HepG2 (cell line): Measurements from ENCODE around the gene DUS3L. TPM values are rescaled to one million over a fixed set of nuclear protein-coding genes. Genes with fewer than 3 reads are reported as not detected.

ENCODE experiments used
- EP300 ChIP-seq, 3 experiments: sonication (generic) in 1 of 3; formaldehyde crosslinking in 1 of 3; IDR thresholded peaks; 2 replicates each; pipeline versions ENCODE4 v1.5.1 to v1.6.1; 2011 to 2020; ENCODE audit warnings: low read depth in 2 of 3, low read length in 2 of 3, borderline replicate concordance in 1 of 3, improper control_type of control experiment in 1 of 3, mild to moderate bottlenecking in 1 of 3, missing genetic modification reagents in 1 of 3, moderate library complexity in 1 of 3
- FOXP4 ChIP-seq: sonication (generic); formaldehyde crosslinking; IDR thresholded peaks from 2 replicates; pipeline ENCODE4 v1.4.0; 2020; ENCODE audit warnings: missing genetic modification reagents
- HNRNPL ChIP-seq: fragments of 200-400 bp; formaldehyde crosslinking; IDR thresholded peaks from 2 replicates; pipeline ENCODE4 v1.6.1; 2017; ENCODE audit warnings: mild to moderate bottlenecking, low read depth, low read length
- KDM2A ChIP-seq: sonication (generic); formaldehyde crosslinking; IDR thresholded peaks from 2 replicates; pipeline ENCODE4 v1.4.0; 2020; ENCODE audit warnings: low read depth, missing genetic modification reagents, borderline replicate concordance
- KDM5A ChIP-seq: fragments of 200-600 bp; sonication (generic); IDR thresholded peaks from 2 replicates; pipeline ENCODE4 v1.7.0; 2018; ENCODE audit warnings: antibody characterized with exemption, mild to moderate bottlenecking, low read length, borderline replicate concordance
- KLF6 ChIP-seq: IDR thresholded peaks from 2 replicates; pipeline ENCODE4 v1.8.0; 2016; ENCODE audit warnings: missing biosample characterization, missing genetic modification reagents
- MBD4 ChIP-seq: IDR thresholded peaks from 2 replicates; pipeline ENCODE4 v1.6.1; 2012; ENCODE audit warnings: low read length, inconsistent platforms, borderline replicate concordance
- NFE2L2 ChIP-seq: fragments of 150-350 bp; IDR thresholded peaks from 2 replicates; pipeline ENCODE4 v1.6.1; 2014; ENCODE audit warnings: low read length
- RCOR2 ChIP-seq: IDR thresholded peaks from 2 replicates; pipeline ENCODE4 v1.6.1; 2016; ENCODE audit warnings: missing biosample characterization, missing genetic modification reagents
- REPIN1 ChIP-seq: sonication (generic); formaldehyde crosslinking; IDR thresholded peaks from 2 replicates; pipeline ENCODE4 v1.8.0; 2022; ENCODE audit warnings: missing genetic modification reagents, low read depth, mild to moderate bottlenecking, borderline replicate concordance
- RXRB ChIP-seq: IDR thresholded peaks from 2 replicates; pipeline ENCODE4 v1.6.1; 2016; ENCODE audit warnings: borderline replicate concordance, missing genetic modification reagents, missing compliant biosample characterization
- SALL1 ChIP-seq: sonication (generic); formaldehyde crosslinking; IDR thresholded peaks from 2 replicates; pipeline ENCODE4 v1.8.0; 2022; ENCODE audit warnings: mild to moderate bottlenecking, missing genetic modification reagents
- SIX4 ChIP-seq: sonication (generic); formaldehyde crosslinking; IDR thresholded peaks from 2 replicates; pipeline ENCODE4 v1.4.0; 2020; ENCODE audit warnings: missing genetic modification reagents
- SOX6 ChIP-seq, 2 experiments: fragments of 450-650 bp in 1 of 2; sonication (generic) in 1 of 2; formaldehyde crosslinking in 1 of 2; IDR thresholded peaks; 2 replicates each; pipeline versions ENCODE4 v1.4.0 to v1.6.1; 2017 to 2020; ENCODE audit warnings: antibody characterized with exemption in 1 of 2, mild to moderate bottlenecking in 1 of 2, missing genetic modification reagents in 1 of 2
- THRA ChIP-seq: sonication (generic); formaldehyde crosslinking; IDR thresholded peaks from 2 replicates; pipeline ENCODE4 v1.4.0; 2020; ENCODE audit warnings: missing genetic modification reagents, borderline replicate concordance
- ZBTB14 ChIP-seq: sonication (generic); formaldehyde crosslinking; IDR thresholded peaks from 2 replicates; pipeline ENCODE4 v1.4.0; 2020; ENCODE audit warnings: missing genetic modification reagents
- ZNF350 ChIP-seq: sonication (generic); formaldehyde crosslinking; IDR thresholded peaks from 2 replicates; pipeline ENCODE4 v1.4.0; 2020; ENCODE audit warnings: mild to moderate bottlenecking, low read depth, missing genetic modification reagents, borderline replicate concordance
- ZNF543 ChIP-seq: sonication (generic); formaldehyde crosslinking; IDR thresholded peaks from 2 replicates; pipeline ENCODE4 v1.4.0; 2020; ENCODE audit warnings: mild to moderate bottlenecking, missing genetic modification reagents
- polyA plus RNA-seq, 8 experiments: library from polyadenylated mRNA; depleted of rRNA in 3 of 8; stranded (reverse) in 7 of 8; unstranded in 1 of 8; fragments of >200 nt; fragmentation: Illumina TruSeq in 4 of 8; extraction: Trizol in 4 of 8; gene quantifications; 2 replicates each; pipeline versions ENCODE4 v1.2.1 to v1.2.3, GENCODE V29; 2011 to 2016; ENCODE audit warnings: low read depth in 4 of 8, missing spikeins in 1 of 8, mixed read lengths in 1 of 8; ENCODE audit not compliant: insufficient read depth in 1 of 8
- total RNA-seq, 5 experiments: library from RNA; depleted of rRNA; stranded (reverse); fragments of >200 nt; fragmentation: Illumina TruSeq; extraction: Trizol; gene quantifications; 2 replicates each; pipeline ENCODE4 v1.2.3, GENCODE V29; 2016; ENCODE audit warnings: low read depth in 1 of 5
- TF ChIP-seq, protein P1 (sequence below): sonication (generic); formaldehyde crosslinking; IDR thresholded peaks from 2 replicates; pipeline ENCODE4 v1.4.0; 2020; ENCODE audit warnings: missing genetic modification reagents, mild to moderate bottlenecking, borderline replicate concordance

The DUS3L gene
- total and polyA plus RNA-seq, 2 of the 13 experiments (the other 11 are each of a cell fraction or from before 2014, with no cell fraction given) = 13.3 to 25.1 TPM

DNA sequence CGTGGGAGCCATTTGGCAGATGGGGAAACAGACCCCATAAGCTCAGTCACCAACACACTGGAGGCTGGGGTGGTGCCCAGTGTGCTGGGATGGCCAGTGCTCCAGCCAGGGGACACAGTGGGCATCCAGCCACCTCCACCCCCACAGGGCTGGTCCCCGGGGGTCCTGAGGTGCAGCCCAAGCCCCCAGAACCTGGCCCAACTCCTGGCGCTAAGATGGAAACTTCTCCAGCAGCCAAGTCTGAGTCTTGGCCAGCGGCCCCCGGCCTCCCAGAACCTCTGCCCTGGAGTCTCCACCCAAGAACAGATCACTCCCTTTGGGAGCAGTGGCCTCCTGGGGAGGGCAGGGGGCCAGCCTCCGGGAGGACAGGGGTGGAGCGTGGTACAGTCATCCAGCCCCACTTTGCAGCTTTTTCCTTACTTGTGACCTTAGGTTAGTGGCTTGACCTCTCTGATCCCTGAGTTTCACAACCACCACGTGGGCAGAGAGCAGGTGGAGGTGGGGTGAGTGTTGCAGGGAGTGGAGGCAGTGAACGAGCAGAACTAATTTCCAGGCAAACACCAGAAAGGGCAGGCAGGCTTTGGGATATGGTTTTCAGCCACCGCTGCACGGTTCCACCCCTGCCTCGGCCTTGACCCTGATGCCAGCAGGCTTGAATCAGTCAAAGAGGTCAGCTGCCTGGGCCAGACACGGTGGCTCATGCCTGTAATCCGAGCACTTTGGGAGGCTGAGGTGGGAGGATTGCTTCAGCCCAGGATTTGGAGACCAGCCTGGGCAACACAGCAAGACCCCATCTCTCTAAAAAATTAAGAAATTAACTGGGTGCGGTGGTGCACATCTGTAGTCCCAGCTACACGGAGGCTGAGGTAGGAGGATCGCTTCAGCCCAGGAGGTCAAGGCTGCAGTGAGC, 9.7 kb upstream of the DUS3L start (continued):
- peak in 1 of 2 experiments; percentile 47; a peak in 1 of 4 replicates for TF ChIP-seq EP300 (IDR thresholded peaks at IDR 0.05; ENCODE audit: low read depth in 2 of 2, low read length in 2 of 2)
- no peak; the same call in 1 of the 2 replicates for TF ChIP-seq EP300 (CRISPR knock-in tag; IDR thresholded peaks at IDR 0.05; ENCODE audit: borderline replicate concordance)
- 0 out of 2 replicates have a peak, but pooled peaks have one; percentile 5 for TF ChIP-seq ZNF543 (CRISPR knock-in tag)
- peak; percentile 62; the same call in 1 of the 2 replicates for TF ChIP-seq REPIN1
- TF ChIP-seq, protein P1, sequence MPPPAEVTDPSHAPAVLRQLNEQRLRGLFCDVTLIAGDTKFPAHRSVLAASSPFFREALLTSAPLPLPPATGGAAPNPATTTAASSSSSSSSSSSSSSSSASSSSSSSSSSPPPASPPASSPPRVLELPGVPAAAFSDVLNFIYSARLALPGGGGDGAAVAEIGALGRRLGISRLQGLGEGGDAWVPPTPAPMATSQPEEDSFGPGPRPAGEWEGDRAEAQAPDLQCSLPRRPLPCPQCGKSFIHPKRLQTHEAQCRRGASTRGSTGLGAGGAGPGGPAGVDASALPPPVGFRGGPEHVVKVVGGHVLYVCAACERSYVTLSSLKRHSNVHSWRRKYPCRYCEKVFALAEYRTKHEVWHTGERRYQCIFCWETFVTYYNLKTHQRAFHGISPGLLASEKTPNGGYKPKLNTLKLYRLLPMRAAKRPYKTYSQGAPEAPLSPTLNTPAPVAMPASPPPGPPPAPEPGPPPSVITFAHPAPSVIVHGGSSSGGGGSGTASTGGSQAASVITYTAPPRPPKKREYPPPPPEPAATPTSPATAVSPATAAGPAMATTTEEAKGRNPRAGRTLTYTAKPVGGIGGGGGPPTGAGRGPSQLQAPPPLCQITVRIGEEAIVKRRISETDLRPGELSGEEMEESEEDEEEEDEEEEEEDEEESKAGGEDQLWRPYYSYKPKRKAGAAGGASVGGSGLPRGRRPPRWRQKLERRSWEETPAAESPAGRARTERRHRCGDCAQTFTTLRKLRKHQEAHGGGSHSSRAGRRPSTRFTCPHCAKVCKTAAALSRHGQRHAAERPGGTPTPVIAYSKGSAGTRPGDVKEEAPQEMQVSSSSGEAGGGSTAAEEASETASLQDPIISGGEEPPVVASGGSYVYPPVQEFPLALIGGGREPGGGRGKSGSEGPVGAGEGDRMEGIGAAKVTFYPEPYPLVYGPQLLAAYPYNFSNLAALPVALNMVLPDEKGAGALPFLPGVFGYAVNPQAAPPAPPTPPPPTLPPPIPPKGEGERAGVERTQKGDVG (CRISPR knock-in tag) = no peak
- no peak for TF ChIP-seq KDM5A
- TF ChIP-seq THRA (CRISPR knock-in tag) = peak; percentile 21; the same call in 1 of the 2 replicates
- no peak for TF ChIP-seq ZBTB14 (CRISPR knock-in tag)
- TF ChIP-seq KDM2A = peak; percentile 33; the same call in 1 of the 2 replicates
- TF ChIP-seq SALL1 (CRISPR knock-in tag) = peak; percentile 72
- 0 out of 2 replicates have a peak, but pooled peaks have one; percentile 62 for TF ChIP-seq RCOR2 (CRISPR knock-in tag)
- TF ChIP-seq HNRNPL = 0 out of 2 replicates have a peak, but pooled peaks have one; percentile 46
- no peak for TF ChIP-seq KLF6
- TF ChIP-seq SIX4 (CRISPR knock-in tag) = peak; percentile 63
- TF ChIP-seq ZNF350 (CRISPR knock-in tag) = no peak; the same call in 1 of the 2 replicates
- peak; percentile 48 for TF ChIP-seq RXRB (CRISPR knock-in tag)
- TF ChIP-seq NFE2L2 = no peak
- no peak for TF ChIP-seq MBD4
- no peak for TF ChIP-seq SOX6 (IDR thresholded peaks at IDR 0.05)
- peak; percentile 30; the same call in 1 of the 2 replicates for TF ChIP-seq SOX6 (CRISPR knock-in tag; IDR thresholded peaks at IDR 0.05)
- TF ChIP-seq FOXP4 (CRISPR knock-in tag) = 0 out of 2 replicates have a peak, but pooled peaks have one; percentile 15
